Fibroblast of lung (primary cell): ENCODE measurements around the gene TBC1D22A. TPM values are rescaled to one million over a fixed set of nuclear protein-coding genes. Genes with fewer than 3 reads are reported as not detected.

Experiments
- DNase-seq, 2 donors: peaks; one replicate each; pipeline versions ENCODE4 v3.0.0 to v3.0.0-alpha.2; 2010; ENCODE audit warnings: low read depth in 2 of 2
- H2AFZ ChIP-seq: 2 replicates; pipeline ENCODE4 v1.5.1; 2012; ENCODE audit warnings: low read length, control low read depth, inconsistent platforms
- H3K27ac ChIP-seq: 2 replicates; pipeline ENCODE4 v1.5.1; 2011; ENCODE audit warnings: low read length, control low read depth; ENCODE audit not compliant: insufficient read depth
- H3K27me3 ChIP-seq: 2 replicates; pipeline ENCODE4 v1.5.1; 2011; ENCODE audit warnings: mild to moderate bottlenecking, low read length; ENCODE audit not compliant: control insufficient read depth, insufficient read depth
- H3K36me3 ChIP-seq: 2 replicates; pipeline ENCODE4 v1.5.1; 2011; ENCODE audit warnings: low read length; ENCODE audit not compliant: control insufficient read depth, insufficient read depth
- H3K4me1 ChIP-seq: 2 replicates; pipeline ENCODE4 v1.5.1; 2011; ENCODE audit warnings: low read length; ENCODE audit not compliant: control insufficient read depth, insufficient read depth; ENCODE audit errors: extremely low read depth
- H3K4me2 ChIP-seq: 2 replicates; pipeline ENCODE4 v1.5.1; 2011; ENCODE audit warnings: low read length, control low read depth; ENCODE audit not compliant: insufficient read depth; ENCODE audit errors: extremely low read depth
- H3K4me3 ChIP-seq, 4 experiments: fragments of 200-600 bp in 1 of 4; sonication (generic) in 1 of 4; replicated peaks in 1 of 4; 2 replicates each; pipeline ENCODE4 v1.5.1; 2011 to 2016; ENCODE audit warnings: low read length in 4 of 4, low read depth in 3 of 4, mild to moderate bottlenecking in 3 of 4, control low read depth in 2 of 4, inconsistent platforms in 1 of 4, mixed read lengths in 1 of 4; ENCODE audit not compliant: insufficient read depth in 1 of 4; ENCODE audit errors: control extremely low read depth in 1 of 4
- H3K79me2 ChIP-seq: 2 replicates; pipeline ENCODE4 v1.5.1; 2012; ENCODE audit warnings: mild to moderate bottlenecking, low read length, inconsistent platforms; ENCODE audit not compliant: control insufficient read depth, insufficient read depth
- H3K9ac ChIP-seq: 2 replicates; pipeline ENCODE4 v1.5.1; 2011; ENCODE audit warnings: mild to moderate bottlenecking, low read length, control low read depth; ENCODE audit not compliant: insufficient read depth
- H3K9me3 ChIP-seq: 2 replicates; pipeline ENCODE4 v1.5.1; 2012; ENCODE audit warnings: low read depth, low read length; ENCODE audit not compliant: control insufficient read depth, insufficient read depth
- H4K20me1 ChIP-seq: 2 replicates; pipeline ENCODE4 v1.5.1; 2011; ENCODE audit warnings: low read length; ENCODE audit not compliant: control insufficient read depth, insufficient read depth; ENCODE audit errors: extremely low read depth
- CTCF ChIP-seq, 2 donors: IDR thresholded peaks in 1 of 2; conservative IDR thresholded peaks in 1 of 2; 1 replicate in 1 of 2; 2 replicates in 1 of 2; pipeline ENCODE4 v1.5.1; 2011 to 2012; ENCODE audit warnings: low read length in 2 of 2, control low read depth in 1 of 2, inconsistent platforms in 1 of 2, low read depth in 1 of 2, mild to moderate bottlenecking in 1 of 2
- EZH2 ChIP-seq: IDR thresholded peaks from 2 replicates; pipeline ENCODE4 v1.5.1; 2012; ENCODE audit warnings: low read length, control low read depth, mild to moderate bottlenecking; ENCODE audit errors: missing control alignments
- polyA plus RNA-seq, 2 donors: library from polyadenylated mRNA; depleted of rRNA in 1 of 2; stranded (reverse) in 1 of 2; unstranded in 1 of 2; fragments of >200 nt; gene quantifications; 2 replicates each; pipeline ENCODE4 v1.2.1, GENCODE V29; 2011 to 2012; ENCODE audit warnings: missing spikeins in 1 of 2
- total RNA-seq: library from RNA; depleted of rRNA; stranded (reverse); fragments of >200 nt; gene quantifications from 2 replicates; pipeline ENCODE4 v1.2.1, GENCODE V29; 2014

The TBC1D22A gene
- total and polyA plus RNA-seq, 2 donors (not counting 1 experiment from before 2014, with no cell fraction given) = 11.6 to 17.6 TPM

GRCh38 chr22:46953968-46954765 is 191.7 kb downstream of the TBC1D22A start:
- Histone ChIP-seq H4K20me1 (no peaks in the 10 kb centered on the region), H2AFZ (no peak overlapping the region), H3K27me3 (no peaks in the 10 kb centered on the region), H3K4me2 (no peak overlapping the region), H3K4me1 (no peaks in the 10 kb centered on the region), H3K36me3 (no peaks in the 10 kb centered on the region), H3K27ac (no peak overlapping the region), H3K9me3 (no peaks in the 10 kb centered on the region), H3K9ac (no peak overlapping the region), H3K79me2 (no peaks in the 10 kb centered on the region), H3K4me3 (no peak overlapping the region)
- DNase-seq = no peak
- no peak for TF ChIP-seq EZH2
- no peak for TF ChIP-seq CTCF (conservative IDR thresholded peaks at IDR 0.05 in 1 of 2, IDR thresholded peaks at IDR 0.05 in 1 of 2; ENCODE audit: low read depth in 1 of 2, low read length in 2 of 2)

GRCh38 chr22:46954781-46955180 is 192.3 kb downstream of the TBC1D22A start:
- Histone ChIP-seq H3K4me2 (no peak overlapping the region), H3K36me3 (no peaks in the 10 kb centered on the region), H3K9me3 (no peaks in the 10 kb centered on the region), H3K79me2 (no peaks in the 10 kb centered on the region), H3K4me3 (no peak overlapping the region), H3K4me1 (no peaks in the 10 kb centered on the region), H3K27ac (no peak overlapping the region), H3K27me3 (no peaks in the 10 kb centered on the region), H4K20me1 (no peaks in the 10 kb centered on the region), H2AFZ (no peak overlapping the region), H3K9ac (no peak overlapping the region)
- TF ChIP-seq EZH2 (no peak), CTCF (conservative IDR thresholded peaks at IDR 0.05 in 1 of 2, IDR thresholded peaks at IDR 0.05 in 1 of 2; ENCODE audit: low read depth in 1 of 2, low read length in 2 of 2) (no peak)
- DNase-seq = no peak

GRCh38 chr22:46956498-46957215 is 194.2 kb downstream of the TBC1D22A start:
- Histone ChIP-seq H3K9ac (no peak overlapping the region), H3K4me3 (no peak overlapping the region), H3K79me2 (no peaks in the 10 kb centered on the region), H3K4me2 (no peak overlapping the region), H4K20me1 (no peaks in the 10 kb centered on the region), H3K9me3 (no peaks in the 10 kb centered on the region), H3K27ac (no peak overlapping the region), H3K36me3 (no peaks in the 10 kb centered on the region), H3K27me3 (no peaks in the 10 kb centered on the region), H3K4me1 (no peaks in the 10 kb centered on the region), H2AFZ (no peak overlapping the region)
- TF ChIP-seq CTCF (conservative IDR thresholded peaks at IDR 0.05 in 1 of 2, IDR thresholded peaks at IDR 0.05 in 1 of 2; ENCODE audit: low read depth in 1 of 2, low read length in 2 of 2) = no peak
- TF ChIP-seq EZH2 = no peak
- DNase-seq = no peak
